T47D (cell line): ENCODE measurements around the gene COL4A1.

Experiments
- DNase-seq, 2 experiments: peaks; one replicate each; pipeline versions ENCODE4 v3.0.0 to v3.0.0-alpha.2; 2011 to 2012; ENCODE audit warnings: low read depth in 1 of 2, low spot score in 1 of 2
- JUND ChIP-seq: IDR thresholded peaks from 2 replicates; pipeline ENCODE4 v1.6.1; 2012; ENCODE audit warnings: low read depth
- in situ Hi-C: cut with HindIII; loops from 2 replicates; pipeline ENCODE4 v1.10.0; 2016; ENCODE audit warnings: low sequenced_read_pairs, low pct_unique_long_range_greater_than_20kb

Gene COL4A1

DNA sequence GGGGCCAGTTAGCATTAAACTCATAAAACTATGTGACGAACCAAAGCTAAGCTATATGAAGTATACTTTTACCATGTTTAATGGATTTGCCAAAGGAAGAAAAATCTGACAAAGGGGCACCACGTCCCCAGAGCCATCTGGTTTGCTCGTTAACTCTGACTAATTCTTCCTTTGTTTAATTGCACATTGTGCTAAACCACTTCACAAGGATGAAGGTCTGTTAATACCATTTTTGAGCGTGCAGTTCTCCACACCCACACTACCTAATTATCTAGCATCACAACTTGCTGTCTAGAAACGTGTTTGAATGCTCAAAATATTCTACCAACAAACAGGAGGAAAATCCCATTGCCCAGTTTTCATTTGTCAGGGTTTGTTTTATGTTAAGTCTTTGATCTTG lies 74.8 kb downstream of the COL4A1 start:
- DNase-seq: no peak
- in situ Hi-C loops: no loop called here
- TF ChIP-seq JUND: no peak

DNA sequence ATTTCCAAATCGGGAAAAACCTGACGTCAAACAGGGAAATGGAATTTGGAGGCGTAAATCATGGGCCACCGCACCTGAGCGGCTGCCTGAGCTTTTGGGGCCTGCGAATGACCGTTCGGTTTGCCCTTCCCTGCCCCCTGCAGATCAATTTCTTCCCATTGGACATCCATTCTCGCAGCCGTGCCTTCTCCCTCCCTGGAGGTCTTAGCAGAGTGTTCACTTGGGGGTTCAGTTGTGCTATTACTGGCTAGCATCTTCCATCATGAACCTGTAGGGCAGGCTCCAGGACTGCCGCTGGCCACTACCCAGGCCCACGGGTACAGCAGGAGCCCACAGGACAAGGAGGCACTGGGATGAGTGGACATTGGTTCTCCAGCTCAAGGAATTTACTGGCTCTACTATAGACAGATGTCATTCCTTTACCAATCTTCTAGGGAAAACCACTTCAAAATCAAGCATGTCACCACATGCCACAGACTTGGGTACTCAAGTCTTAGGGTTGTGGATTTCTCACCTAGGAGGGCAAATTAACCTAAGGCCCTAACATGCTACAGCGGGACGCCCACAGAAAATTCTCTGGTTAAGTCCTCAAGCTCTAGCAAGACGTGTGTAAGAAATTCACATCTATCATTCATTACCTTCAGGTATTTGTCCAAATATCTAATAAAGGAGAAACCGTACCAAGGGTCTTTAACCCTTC lies 75.5 kb downstream of the COL4A1 start:
- no peak for DNase-seq
- in situ Hi-C loops: no loop called here
- TF ChIP-seq JUND: no peak

DNA sequence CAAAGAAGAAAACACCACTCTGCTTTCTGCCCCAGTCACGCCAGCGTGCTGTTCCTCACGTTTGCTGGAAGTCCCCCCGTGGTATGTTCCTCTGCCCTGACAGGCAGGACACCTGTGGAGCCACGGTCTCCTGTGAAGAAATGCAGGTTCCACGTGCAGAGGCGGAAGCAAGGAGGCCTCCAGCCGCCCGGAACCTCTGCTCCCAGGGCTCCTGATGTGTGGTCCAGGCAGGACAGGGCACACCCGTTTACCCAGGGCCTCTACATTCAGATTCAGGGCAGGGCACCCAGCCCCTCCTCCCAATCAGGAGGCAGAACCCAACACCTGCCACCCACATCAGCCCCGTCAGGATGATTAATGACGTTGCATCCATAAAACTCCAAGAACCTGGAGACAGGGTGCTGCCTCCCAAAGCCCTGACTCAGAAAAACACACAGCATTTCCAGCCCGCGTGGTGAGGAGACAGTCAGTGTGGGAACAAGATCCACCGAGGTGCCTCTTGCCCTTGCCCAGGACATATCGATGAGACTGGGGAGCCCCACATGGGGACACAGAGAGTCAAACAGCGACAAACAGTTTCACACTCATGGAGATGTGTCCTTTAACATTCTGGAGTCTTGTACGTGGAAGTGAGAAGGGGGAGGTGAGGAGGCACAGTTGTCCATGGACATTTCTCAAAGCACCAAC lies 76.2 kb downstream of the COL4A1 start:
- no peak for TF ChIP-seq JUND
- in situ Hi-C loops: no loop called here
- no peak for DNase-seq

DNA sequence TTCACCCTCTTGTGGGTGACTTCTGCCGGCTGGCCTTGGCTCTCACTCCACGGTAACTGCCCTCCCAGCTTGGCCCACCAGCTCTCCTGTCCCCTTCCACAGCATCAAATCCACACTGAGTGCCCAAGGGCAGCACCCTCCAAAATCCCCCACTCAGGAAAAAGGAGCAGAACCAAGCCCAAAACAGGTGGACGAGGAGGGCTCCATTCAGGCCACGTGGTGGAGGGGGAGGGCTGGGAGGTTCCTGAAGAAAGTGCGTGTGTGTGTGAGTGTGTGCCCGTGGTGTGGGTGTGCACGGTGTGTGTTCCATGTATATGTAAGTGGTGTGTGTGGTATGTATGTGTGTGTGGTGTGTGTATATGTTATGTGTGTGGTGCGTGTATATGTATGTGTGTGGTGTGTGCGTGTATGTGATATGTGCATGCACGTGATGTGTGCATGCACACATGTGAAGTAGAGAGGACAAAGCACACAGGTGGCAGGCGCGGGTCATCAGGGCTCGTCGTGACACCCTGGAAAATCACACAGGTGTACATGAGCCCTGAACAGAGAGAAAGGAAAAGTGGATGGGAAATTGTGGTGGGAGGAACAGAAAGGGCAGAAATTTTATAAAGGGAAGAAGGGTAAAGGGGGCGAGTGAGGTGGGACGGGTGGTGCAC lies 76.9 kb downstream of the COL4A1 start:
- DNase-seq: no peak
- in situ Hi-C loops: no loop called here
- no peak for TF ChIP-seq JUND

DNA sequence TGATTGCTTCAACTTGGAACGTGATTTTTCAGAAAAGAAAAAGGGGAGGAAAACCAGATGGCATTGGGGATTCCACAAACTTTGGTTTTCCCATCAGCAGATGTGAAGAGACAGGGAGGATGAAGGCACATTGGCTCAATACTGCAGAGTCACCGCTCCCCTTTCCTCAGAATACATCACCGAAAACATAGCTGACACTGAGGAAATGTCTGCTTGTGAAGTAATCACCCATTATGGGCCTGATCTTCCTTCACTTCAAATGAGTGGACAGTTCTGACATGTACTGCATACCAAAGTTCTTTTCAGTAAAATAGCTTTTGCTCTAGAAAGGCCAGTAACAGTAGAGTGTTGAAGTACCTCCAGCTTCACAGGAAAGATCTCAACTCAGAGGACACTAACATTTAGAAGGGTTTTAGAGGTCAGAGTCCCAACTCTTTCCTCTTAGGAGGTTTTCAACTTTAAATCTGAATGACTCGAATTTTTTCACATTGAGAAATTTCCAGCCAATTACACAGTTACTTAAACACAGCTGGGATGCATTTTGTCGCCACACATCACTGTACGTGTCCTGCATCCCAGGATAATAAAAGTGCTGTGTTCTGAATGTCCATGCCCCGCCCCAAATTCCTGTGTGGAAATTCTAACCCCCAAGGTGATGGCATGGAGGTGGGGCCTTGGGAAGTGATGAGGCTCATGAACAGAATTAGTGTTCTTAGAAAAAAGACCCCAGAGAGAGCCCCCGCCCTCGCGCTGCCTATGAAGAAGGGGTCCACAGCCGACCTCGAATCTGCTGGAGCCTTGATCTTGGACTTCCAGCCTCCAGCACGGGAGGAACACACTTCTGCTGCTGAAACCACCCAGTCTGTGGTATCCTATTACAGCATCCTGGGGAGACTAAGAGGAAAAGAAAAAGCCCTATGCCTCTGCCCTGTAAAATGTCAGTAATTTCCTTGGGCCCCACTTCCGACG lies 77.7 kb downstream of the COL4A1 start:
- DNase-seq: no peak
- no peak for TF ChIP-seq JUND
- in situ Hi-C loops: no loop called here

DNA sequence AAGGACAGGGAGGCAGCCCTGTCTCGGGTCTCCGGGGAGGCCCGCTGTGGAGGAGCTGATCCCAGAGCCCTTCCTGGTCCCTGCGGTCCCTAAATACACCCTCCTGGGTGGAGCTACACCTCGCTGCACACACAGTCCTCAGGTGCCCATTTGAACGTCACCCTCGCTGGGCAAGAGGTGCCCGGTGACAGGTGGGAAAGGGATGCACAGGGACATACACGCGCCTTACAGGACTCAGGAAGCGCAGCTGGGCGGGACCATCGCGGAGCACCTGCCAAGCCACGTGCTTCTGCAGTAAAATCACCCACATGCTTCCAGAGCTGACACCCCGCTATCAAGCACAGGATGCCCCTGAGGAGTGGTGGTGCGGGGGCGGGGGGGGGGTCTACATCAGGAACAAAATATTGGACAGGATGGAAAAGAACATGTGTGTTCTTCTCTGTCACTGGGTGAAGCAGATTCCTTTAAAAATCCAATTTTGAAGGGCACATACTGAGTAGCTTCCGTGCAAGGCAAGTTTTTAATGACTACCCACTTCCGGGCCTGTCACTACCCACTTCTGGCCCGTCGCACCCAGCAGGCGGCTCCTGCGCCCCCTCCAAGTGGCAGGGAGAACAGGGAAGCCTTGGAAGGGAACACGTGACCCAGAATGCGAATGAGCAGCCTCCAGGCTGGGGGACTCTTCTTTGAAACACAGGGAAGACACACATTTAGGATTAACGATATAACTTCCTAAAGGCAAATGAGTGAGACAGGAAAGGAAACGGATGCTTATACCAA lies 78.9 kb downstream of the COL4A1 start:
- DNase-seq: no peak
- no peak for TF ChIP-seq JUND
- in situ Hi-C loops: no loop called here

DNA sequence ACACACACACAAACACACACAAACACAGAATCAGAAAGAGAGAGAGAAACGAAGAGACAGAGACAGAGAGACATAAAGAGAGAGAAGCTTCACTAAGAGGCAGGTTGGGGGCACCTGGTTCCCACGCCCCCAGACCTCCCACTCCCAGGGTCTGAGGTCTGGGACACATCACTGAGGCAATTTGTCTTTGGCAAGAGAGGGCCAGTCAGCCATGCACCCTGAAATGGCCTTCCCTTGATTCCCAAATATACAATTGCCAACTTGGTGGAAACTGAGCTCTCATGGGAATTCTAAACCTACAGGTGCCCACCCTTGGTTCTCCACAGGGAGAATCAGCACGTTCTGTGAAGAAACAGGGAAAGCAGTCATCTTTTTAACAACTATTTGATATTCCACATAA lies 79.5 kb downstream of the COL4A1 start:
- DNase-seq: no peak
- in situ Hi-C loops: no loop called here
- TF ChIP-seq JUND: no peak

DNA sequence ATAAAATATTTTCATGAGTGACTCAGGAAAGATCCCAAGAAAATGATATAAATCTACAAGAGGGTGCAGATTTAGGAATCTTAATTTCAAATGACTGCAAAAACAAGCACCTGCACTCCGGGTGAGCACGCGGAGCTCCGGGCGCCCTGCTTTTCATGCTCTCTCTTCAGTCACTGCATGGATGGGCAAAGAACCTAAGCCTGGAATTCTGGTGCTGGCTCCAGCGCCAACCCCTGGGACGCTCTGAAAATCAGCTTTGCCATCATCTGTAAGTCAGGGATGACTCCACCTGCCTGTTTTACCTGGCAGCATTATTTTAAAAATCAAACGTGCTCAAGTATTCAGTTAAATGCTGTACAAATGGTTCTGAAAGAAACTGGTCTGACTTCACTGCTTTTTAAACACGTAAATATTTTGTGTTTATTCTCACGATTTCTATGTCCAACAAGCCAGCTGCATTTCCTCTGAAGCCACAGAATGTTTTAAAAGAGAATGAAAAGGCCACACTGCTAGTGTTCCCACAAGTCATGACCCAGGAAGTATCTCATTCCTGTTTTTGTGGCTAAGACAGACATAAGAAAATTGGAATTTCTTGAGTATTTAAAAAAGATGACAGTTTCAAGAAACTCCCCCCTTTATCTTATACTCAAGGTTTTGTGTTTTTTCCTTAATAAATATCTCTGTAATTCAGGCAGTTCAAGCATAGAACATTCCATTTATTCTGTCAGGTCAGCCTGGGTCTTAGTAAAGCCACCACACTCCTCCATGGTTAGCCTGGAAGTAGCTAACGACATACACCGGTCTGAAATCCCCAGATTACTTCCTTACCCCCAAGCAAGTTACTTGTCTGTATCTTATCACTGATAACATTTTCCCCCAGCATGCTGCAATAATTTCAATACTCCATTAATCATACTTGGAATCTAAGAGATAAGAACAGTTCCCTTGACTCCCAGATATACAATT lies 81.1 kb downstream of the COL4A1 start:
- in situ Hi-C loops: no loop called here
- no peak for DNase-seq
- no peak for TF ChIP-seq JUND

DNA sequence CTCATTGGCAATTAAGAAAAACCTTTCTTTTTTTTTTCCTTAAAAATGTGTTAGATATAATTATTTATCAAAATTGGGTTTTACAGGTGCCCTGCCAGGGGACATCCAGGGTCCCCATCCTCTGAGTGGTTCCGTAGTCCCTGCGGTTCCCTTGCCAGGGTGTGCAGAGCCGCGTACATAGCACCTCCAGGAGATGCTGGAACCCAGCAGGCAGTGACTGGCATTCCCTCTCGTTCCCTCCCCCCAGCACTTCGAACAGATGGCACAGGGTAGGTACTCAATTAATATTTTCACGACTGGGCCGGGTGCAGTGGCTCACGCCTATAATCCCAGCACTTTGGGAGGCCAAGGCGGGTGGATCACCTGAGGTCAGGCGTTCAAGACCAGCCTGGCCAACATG lies 82.0 kb downstream of the COL4A1 start:
- in situ Hi-C loops: no loop called here
- no peak for TF ChIP-seq JUND
- DNase-seq: no peak

DNA sequence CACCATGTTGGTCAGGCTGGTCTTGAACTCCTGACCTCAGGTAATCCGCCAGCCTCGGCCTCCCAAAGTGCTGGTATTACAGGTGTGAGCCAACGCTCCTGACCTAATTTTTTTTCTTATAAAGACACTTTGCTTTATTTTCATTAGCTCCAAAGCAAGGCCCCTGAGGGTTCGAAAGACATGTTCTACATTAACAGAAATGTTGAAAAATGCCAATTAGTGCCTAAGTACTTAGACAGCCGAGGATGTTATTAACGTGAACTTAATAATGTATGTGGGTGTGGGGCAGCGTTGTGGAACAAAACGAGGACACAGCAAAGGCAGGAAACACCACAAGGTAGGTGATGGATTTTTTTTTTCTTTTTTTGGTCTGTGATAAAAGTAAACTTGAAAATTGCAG lies 82.4 kb downstream of the COL4A1 start:
- DNase-seq: no peak
- in situ Hi-C loops: no loop called here
- TF ChIP-seq JUND: no peak
